SK-N-SH treated with all-trans-retinoic acid at 6 μM for 48 hours (cell line): ENCODE data around the gene AGAP1.

Experiments
- ARNTL ChIP-seq: fragments of 450-650 bp; formaldehyde crosslinking; IDR thresholded peaks from 2 replicates; pipeline ENCODE4 v1.5.0; 2020; ENCODE audit warnings: low read depth, mild to moderate bottlenecking, moderate library complexity, borderline replicate concordance
- CREB5 ChIP-seq: fragments of 250-450 bp; sonication (Bioruptor Pico); IDR thresholded peaks from 2 replicates; pipeline ENCODE4 v1.5.1; 2020; ENCODE audit warnings: low read depth, mild to moderate bottlenecking, moderate library complexity
- OSR1 ChIP-seq: fragments of 250-450 bp; sonication (Bioruptor Pico); IDR thresholded peaks from 2 replicates; pipeline ENCODE4 v1.8.0; 2022; ENCODE audit warnings: moderate library complexity, mild to moderate bottlenecking, inconsistent platforms
- PATZ1 ChIP-seq: fragments of 250-450 bp; sonication (Bioruptor Pico); IDR thresholded peaks from 2 replicates; pipeline ENCODE4 v1.8.0; 2020; ENCODE audit warnings: mild to moderate bottlenecking, moderate library complexity, borderline replicate concordance
- SNAI2 ChIP-seq: fragments of 250-450 bp; sonication (Bioruptor Pico); IDR thresholded peaks from 2 replicates; pipeline ENCODE4 v1.5.0; 2020; ENCODE audit warnings: mild to moderate bottlenecking, moderate library complexity
- ZFP3 ChIP-seq: fragments of 250-450 bp; sonication (Bioruptor Pico); IDR thresholded peaks from 2 replicates; pipeline ENCODE4 v1.5.0; 2020; ENCODE audit warnings: mild to moderate bottlenecking, moderate library complexity

- TF ChIP-seq OSR1 (CRISPR knock-in tag), result no peak
- no peak for TF ChIP-seq ARNTL (CRISPR knock-in tag)
- TF ChIP-seq SNAI2 (CRISPR knock-in tag), result no peak
- no peak for TF ChIP-seq PATZ1
- no peak for TF ChIP-seq CREB5 (CRISPR knock-in tag)
- no peak for TF ChIP-seq ZFP3 (CRISPR knock-in tag)
Observed at GRCh38 chr2:235472443-235472842, 21.4 kb upstream of the AGAP1 start.
